OCI-LY1 (cell line): ENCODE results near the gene SFSWAP.

Experiments
- EZH2 ChIP-seq: fragments of 200-600 bp; sonication (generic), shearing (Covaris generic); IDR thresholded peaks from 2 replicates; pipeline ENCODE4 v1.8.0; 2017; ENCODE audit warnings: borderline replicate concordance, mixed run types, mild to moderate bottlenecking, antibody characterized with exemption, low read length, moderate library complexity, mixed read lengths
- TF ChIP-seq, protein P1 (sequence below): fragments of 200-600 bp; sonication (generic), shearing (Covaris generic); IDR thresholded peaks from 2 replicates; pipeline ENCODE4 v1.5.1; 2017; ENCODE audit warnings: mild to moderate bottlenecking, antibody characterized with exemption, low read length, moderate library complexity, mixed read lengths

- TF ChIP-seq EZH2: no peak
- TF ChIP-seq, protein P1, sequence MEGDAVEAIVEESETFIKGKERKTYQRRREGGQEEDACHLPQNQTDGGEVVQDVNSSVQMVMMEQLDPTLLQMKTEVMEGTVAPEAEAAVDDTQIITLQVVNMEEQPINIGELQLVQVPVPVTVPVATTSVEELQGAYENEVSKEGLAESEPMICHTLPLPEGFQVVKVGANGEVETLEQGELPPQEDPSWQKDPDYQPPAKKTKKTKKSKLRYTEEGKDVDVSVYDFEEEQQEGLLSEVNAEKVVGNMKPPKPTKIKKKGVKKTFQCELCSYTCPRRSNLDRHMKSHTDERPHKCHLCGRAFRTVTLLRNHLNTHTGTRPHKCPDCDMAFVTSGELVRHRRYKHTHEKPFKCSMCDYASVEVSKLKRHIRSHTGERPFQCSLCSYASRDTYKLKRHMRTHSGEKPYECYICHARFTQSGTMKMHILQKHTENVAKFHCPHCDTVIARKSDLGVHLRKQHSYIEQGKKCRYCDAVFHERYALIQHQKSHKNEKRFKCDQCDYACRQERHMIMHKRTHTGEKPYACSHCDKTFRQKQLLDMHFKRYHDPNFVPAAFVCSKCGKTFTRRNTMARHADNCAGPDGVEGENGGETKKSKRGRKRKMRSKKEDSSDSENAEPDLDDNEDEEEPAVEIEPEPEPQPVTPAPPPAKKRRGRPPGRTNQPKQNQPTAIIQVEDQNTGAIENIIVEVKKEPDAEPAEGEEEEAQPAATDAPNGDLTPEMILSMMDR: no peak
These were observed 82.5 kb downstream of the SFSWAP start for GRCh38 chr12:131793243-131794022.
